Transverse colon (tissue), 4 donors: ENCODE results near the gene CTSC. TPM values are rescaled to one million over a fixed set of nuclear protein-coding genes. Genes with fewer than 3 reads are reported as not detected.

Experiments used
- DNase-seq: peaks from one replicate; pipeline ENCODE4 v3.0.0-alpha.2; 2019
- H3K27ac ChIP-seq, 4 donors: fragments of 200-600 bp; sonication (generic); 2 replicates each; pipeline ENCODE4 v1.5.1; 2016 to 2018; ENCODE audit warnings: inconsistent platforms in 4 of 4
- H3K27me3 ChIP-seq: fragments of 200-600 bp; sonication (generic); 2 replicates; pipeline ENCODE4 v1.5.1; 2017; ENCODE audit warnings: inconsistent platforms
- H3K36me3 ChIP-seq, 4 donors: fragments of 200-600 bp; sonication (generic); 2 replicates each; pipeline ENCODE4 v1.5.1; 2017 to 2019; ENCODE audit warnings: inconsistent platforms in 4 of 4
- H3K4me1 ChIP-seq, 4 donors: fragments of 200-600 bp; sonication (generic); 2 replicates each; pipeline ENCODE4 v1.5.1; 2017 to 2020; ENCODE audit warnings: inconsistent platforms in 4 of 4
- H3K4me3 ChIP-seq, 4 donors: fragments of 200-600 bp; sonication (generic); 1 replicate in 1 of 4; 2 replicates in 3 of 4; pipeline versions ENCODE4 v1.5.1 to v1.6.1; 2017 to 2019; ENCODE audit warnings: inconsistent platforms in 4 of 4
- H3K9me3 ChIP-seq, 2 donors: fragments of 200-600 bp; sonication (generic); 2 replicates each; pipeline ENCODE4 v1.5.1; 2017 to 2019; ENCODE audit warnings: inconsistent platforms in 2 of 2
- CTCF ChIP-seq, 5 experiments: fragments of 200-600 bp in 3 of 5; fragments of 450-650 bp in 2 of 5; sonication (generic) in 3 of 5; IDR thresholded peaks; 1 replicate in 2 of 5; 2 replicates in 3 of 5; pipeline ENCODE4 v1.5.1; 2016 to 2017; ENCODE audit warnings: antibody characterized with exemption in 5 of 5, inconsistent platforms in 3 of 5, mild to moderate bottlenecking in 2 of 5, moderate library complexity in 1 of 5
- EP300 ChIP-seq: sonication (generic); formaldehyde crosslinking; IDR thresholded peaks from one replicate; pipeline ENCODE4 v1.6.1; 2017; ENCODE audit warnings: antibody characterized with exemption, low read depth
- POLR2A ChIP-seq: fragments of 450-650 bp; IDR thresholded peaks from one replicate; pipeline ENCODE4 v1.6.1; 2016; ENCODE audit warnings: antibody characterized with exemption, mild to moderate bottlenecking, moderate library complexity
- POLR2AphosphoS5 ChIP-seq, 3 donors: sonication (generic); formaldehyde crosslinking; IDR thresholded peaks; one replicate each; pipeline ENCODE4 v1.6.1; 2016; ENCODE audit warnings: antibody characterized with exemption in 3 of 3
- WGBS, 2 donors: methylation state at CpG; one replicate each; pipeline ENCODE4 v1.1.5; 2018; ENCODE audit warnings: low coverage in 1 of 2; 5-methylcytosine and 5-hydroxymethylcytosine counted together
- in situ Hi-C, 4 donors: fragments of 200-750 bp; cut with MboI; loops; one replicate each; pipeline versions ENCODE4 v1.15.0 to v1.15.1; 2017; ENCODE audit warnings: low sequenced_read_pairs in 3 of 4, low pct_ligation_motif_present in 1 of 4, low pct_unique_long_range_greater_than_20kb in 1 of 4
- intact Hi-C: fragments of 100-400 bp; cut with DNase I; formaldehyde crosslinking; loops from one replicate; pipeline ENCODE4 v1.15.1; 2023; ENCODE audit warnings: low total_unique reads
- total RNA-seq, 4 donors: library from RNA; depleted of rRNA; stranded (reverse); fragments of >200 nt; gene quantifications; one replicate each; pipeline ENCODE4 v1.1.0, GENCODE V29; 2016

Gene CTSC
- total RNA-seq, 4 donors from 2014 or later = 49.0 to 141 (median 75.2) TPM

GRCh38 chr11:88277349-88277915 is 60.1 kb downstream of the CTSC start:
- no peak for DNase-seq
- Histone ChIP-seq H3K9me3 (no peaks in the 10 kb centered on the region), H3K27ac (no peak overlapping the region), H3K27me3 (no peaks in the 10 kb centered on the region), H3K36me3 (no peaks in the 10 kb centered on the region), H3K4me1 (peaks cover 0 to 9% (median 0%) of the 10 kb centered on the region in 4 donors), H3K4me3 (no peak overlapping the region)
- intact Hi-C loops (loop anchor here (5.0 kb wide), 1 partner anchor 250 kb away; no protein-coding TSS in a partner anchor), in situ Hi-C loops (no loop called here)
- 64 to 87% methylated on average over 1 to 3 of the region's 3 CpGs for WGBS, 2 donors
- no peak for TF ChIP-seq EP300
- no peak for TF ChIP-seq POLR2AphosphoS5 (IDR thresholded peaks at IDR 0.05)
- no peak for TF ChIP-seq POLR2A
- no peak for TF ChIP-seq CTCF (IDR thresholded peaks at IDR 0.05)

GRCh38 chr11:88275636-88276035 is 61.9 kb downstream of the CTSC start:
- H3K9me3 ChIP-seq = no peaks in the 10 kb centered on the region
- intact Hi-C loops (loop anchor here (5.0 kb wide), 1 partner anchor 248 kb away; no protein-coding TSS in a partner anchor), in situ Hi-C loops (no loop called here)
- no peak for TF ChIP-seq EP300
- TF ChIP-seq POLR2A = no peak
- no peak for TF ChIP-seq POLR2AphosphoS5 (IDR thresholded peaks at IDR 0.05)
- TF ChIP-seq CTCF (IDR thresholded peaks at IDR 0.05) = no peak
- DNase-seq = no peak
- H3K4me1 ChIP-seq = no peaks in the 10 kb centered on the region
- no peaks in the 10 kb centered on the region for H3K36me3 ChIP-seq
- H3K27me3 ChIP-seq = no peaks in the 10 kb centered on the region
- H3K27ac ChIP-seq = no peak overlapping the region
- no peak overlapping the region for H3K4me3 ChIP-seq
- WGBS, 2 donors = 84 to 92% methylated on average over 1 of the region's 1 CpG

- Histone ChIP-seq H3K4me1 (no peaks in the 10 kb centered on the region), H3K9me3 (no peaks in the 10 kb centered on the region), H3K4me3 (no peak overlapping the region), H3K36me3 (no peaks in the 10 kb centered on the region), H3K27ac (no peak overlapping the region), H3K27me3 (no peaks in the 10 kb centered on the region)
- in situ Hi-C loops = no loop called here
- WGBS, 2 donors = 91% methylated on average over 1 of the region's 1 CpG; no CpG with 5 or more reads in 1 of the 2 donors
- TF ChIP-seq POLR2AphosphoS5 (IDR thresholded peaks at IDR 0.05) (no peak), EP300 (no peak), CTCF (IDR thresholded peaks at IDR 0.05) (no peak), POLR2A (no peak)
- intact Hi-C loops = no loop called here
- no peak for DNase-seq
Measured at GRCh38 chr11:88266919-88267318, 70.6 kb downstream of the CTSC start.

GRCh38 chr11:88266157-88266556 is 71.4 kb downstream of the CTSC start:
- H3K4me3 ChIP-seq = no peak overlapping the region
- H3K36me3 ChIP-seq = no peaks in the 10 kb centered on the region
- in situ Hi-C loops = no loop called here
- intact Hi-C loops = no loop called here
- H3K4me1 ChIP-seq = no peaks in the 10 kb centered on the region
- no peak overlapping the region for H3K27ac ChIP-seq
- no peaks in the 10 kb centered on the region for H3K9me3 ChIP-seq
- no peaks in the 10 kb centered on the region for H3K27me3 ChIP-seq
- no peak for DNase-seq
- TF ChIP-seq CTCF (IDR thresholded peaks at IDR 0.05) (no peak), POLR2AphosphoS5 (IDR thresholded peaks at IDR 0.05) (no peak), EP300 (no peak), POLR2A (no peak)
